ENCODE results near the gene ARID3A. TPM values are rescaled to one million over a fixed set of nuclear protein-coding genes. Genes with fewer than 3 reads are reported as not detected.

ARID3A gene
- total RNA-seq, 4 donors from 2014 or later, result 5.5 to 13.9 (median 9.2) TPM

DNA sequence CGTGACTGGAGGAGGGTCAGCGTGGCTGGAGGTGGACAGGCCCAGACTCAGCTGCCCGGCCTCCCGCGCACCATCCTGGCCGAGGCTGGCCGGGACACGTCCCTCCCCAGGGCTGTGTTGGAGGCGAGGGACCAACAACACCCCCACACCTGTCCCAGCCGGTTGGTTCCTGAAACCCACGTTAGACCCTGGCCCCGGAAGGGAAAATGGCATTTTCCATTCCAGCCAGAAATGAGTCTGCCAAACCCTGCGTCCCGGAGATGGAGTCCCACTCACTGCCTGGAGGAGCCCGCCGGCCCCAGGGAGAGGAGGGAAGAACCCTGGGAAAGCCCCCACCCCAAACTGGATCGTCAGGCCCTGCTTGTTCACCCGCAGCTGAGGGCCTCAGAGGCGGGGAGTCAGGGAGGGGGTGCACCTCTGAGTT lies 53.5 kb downstream of the ARID3A start:
- TF ChIP-seq, protein P1, sequence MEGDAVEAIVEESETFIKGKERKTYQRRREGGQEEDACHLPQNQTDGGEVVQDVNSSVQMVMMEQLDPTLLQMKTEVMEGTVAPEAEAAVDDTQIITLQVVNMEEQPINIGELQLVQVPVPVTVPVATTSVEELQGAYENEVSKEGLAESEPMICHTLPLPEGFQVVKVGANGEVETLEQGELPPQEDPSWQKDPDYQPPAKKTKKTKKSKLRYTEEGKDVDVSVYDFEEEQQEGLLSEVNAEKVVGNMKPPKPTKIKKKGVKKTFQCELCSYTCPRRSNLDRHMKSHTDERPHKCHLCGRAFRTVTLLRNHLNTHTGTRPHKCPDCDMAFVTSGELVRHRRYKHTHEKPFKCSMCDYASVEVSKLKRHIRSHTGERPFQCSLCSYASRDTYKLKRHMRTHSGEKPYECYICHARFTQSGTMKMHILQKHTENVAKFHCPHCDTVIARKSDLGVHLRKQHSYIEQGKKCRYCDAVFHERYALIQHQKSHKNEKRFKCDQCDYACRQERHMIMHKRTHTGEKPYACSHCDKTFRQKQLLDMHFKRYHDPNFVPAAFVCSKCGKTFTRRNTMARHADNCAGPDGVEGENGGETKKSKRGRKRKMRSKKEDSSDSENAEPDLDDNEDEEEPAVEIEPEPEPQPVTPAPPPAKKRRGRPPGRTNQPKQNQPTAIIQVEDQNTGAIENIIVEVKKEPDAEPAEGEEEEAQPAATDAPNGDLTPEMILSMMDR (IDR thresholded peaks at IDR 0.05; ENCODE audit: low read depth), result no peak

DNA sequence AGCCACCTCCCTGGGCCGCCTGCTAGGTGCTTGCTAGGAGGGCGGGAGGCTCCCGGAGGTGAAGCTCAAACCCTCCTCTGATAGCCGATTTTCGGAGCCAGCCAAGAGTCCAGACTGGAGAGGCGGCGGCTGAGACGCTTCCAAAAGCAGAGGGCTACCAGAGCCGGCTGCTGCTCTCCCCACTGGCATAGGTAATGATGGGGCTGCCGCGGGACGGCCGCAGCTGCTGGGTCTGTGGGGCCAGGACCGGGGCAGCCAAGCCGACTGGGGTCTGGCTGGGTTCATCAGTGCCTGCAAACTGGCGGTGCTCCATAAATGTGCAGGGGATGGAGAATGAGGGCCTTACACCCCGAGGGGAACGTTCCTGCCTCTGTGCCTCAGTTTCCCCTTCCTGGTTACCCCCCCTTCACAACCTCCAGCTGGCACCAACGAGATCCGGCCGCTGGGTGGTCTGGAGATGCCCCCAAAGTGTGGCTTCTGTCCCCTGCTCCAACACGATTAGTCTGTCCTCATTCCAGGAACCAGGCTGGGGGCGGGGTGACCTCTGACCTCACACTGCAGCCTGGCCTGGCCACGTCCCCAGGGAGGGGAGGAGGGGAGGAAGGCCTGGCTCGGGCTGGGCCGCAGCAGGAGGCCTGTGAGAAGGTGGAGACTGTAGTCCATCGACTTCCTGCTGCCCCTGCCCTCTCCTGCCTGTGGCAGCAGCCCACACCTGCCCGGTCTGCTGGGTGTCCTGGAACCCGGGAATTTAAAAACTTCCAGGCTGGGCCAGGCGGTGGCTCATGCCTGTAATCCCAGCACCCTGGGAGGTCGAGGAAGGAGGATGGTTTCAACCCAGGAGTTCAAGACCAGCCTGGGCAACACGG lies 54.5 kb downstream of the ARID3A start:
- TF ChIP-seq, protein P1 (IDR thresholded peaks at IDR 0.05; ENCODE audit: low read depth), result no peak

DNA sequence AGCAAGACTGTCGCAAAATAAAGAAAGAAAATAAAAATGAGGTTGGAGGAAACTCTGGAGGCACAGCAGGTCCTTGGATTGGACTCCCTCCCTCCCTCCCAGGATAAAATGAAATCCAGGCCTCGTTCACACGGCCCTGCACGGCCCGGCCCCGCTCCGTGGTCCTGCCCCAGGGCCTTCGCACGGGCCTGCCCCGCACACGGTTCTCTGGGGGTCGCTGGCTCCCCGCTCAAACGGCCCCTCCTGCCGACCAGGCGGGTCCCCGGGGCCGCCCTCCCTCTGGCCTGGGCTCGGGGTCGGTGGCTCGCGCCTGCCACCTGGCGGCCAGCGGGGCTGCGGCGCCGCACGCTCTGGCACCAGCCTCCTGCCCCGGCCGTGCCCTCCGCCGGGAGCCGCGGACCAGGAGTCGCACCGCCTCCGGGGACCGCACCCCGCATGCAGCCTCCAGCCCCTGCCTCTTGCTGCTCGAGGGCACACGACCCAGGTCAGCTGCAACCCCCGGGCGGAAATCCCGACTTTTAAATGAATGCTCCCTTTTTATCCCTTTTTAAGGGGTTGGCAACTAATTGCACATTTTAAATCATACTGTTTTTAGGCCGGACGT lies 56.8 kb downstream of the ARID3A start:
- TF ChIP-seq, protein P1 (IDR thresholded peaks at IDR 0.05; ENCODE audit: low read depth), result no peak

DNA sequence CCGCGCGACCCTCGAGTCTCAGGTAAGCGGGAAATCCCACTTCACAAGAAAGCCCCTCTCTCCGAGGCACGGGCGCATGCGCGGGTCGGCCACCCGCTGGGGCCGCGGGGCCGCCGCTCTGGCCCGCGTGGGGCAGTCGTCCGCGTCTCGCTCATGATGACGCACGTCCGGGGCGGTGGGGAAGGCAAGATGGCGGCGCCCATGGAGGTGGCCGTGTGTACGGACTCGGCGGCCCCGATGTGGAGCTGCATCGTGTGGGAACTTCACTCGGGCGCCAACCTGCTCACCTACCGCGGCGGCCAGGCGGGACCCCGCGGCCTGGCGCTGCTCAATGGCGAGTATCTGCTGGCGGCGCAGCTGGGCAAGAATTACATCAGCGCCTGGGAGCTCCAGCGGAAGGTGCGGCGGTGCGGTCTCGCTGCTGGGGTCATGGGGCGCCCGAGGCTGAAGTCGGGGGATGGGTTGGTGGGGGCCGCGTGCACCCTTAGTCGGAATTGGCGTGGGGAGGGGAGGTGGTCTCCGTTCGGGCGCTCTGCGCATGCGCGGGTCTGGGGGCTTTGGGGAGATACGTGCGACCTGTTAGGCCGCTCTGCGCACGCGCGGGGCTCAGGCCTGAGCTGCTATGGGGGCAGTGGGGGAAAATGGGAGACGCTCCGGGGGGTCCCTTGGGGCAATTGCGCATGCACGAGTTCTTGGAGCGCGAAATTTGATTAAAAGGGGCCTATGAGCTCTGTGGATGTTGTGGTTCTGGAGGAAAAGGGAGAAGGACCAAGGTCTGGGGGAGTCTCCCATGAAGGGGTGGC lies 58.5 kb downstream of the ARID3A start, which contains the start of gene WDR18:
Gene WDR18, plus strand, starts transcription at position 181 of the 803 bp plus-strand sequence. Its CDS starts 9 bp downstream, at position 190.
- TF ChIP-seq, protein P1 (IDR thresholded peaks at IDR 0.05; ENCODE audit: low read depth), result no peak

DNA sequence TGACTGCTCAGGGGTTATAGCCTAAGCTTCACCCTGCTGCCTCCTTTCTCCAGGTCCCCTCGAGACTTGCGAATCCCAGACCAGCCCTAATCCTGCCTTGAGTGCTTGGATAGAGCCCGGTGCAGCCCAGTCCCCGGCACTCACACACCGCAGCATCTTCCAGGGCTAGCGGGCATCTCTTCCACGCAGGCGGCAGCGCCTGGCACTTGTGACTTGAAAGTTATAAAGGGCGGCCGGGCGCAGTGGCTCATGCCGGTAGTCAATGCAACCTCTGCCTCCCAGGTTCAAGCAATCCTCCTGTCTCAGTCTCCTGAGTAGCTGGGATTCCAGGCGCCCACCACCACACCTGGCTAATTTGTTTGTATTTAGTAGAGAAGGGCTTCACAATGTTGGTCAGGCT lies 60.2 kb downstream of the ARID3A start:
- TF ChIP-seq, protein P1 (IDR thresholded peaks at IDR 0.05; ENCODE audit: low read depth), result no peak

DNA sequence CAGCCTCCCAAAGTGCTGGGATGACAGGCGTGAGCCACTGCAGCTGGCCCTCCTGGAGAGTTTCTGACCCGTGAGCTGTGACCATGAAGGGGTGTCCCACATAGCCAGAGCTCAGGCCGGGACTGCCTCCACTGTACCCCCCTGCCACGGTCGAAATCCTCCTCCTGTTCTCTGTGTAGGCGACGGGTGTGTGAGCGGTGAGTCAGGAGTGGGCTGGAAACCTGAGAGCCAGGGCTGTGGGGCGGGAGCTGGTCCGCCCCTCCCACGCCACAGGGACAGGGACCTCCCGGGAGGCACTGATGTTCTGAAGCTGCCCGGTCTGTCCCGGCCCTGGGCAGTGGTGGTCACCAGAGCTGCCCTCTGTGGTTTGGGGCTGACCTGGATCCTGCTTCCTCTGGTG lies 62.2 kb downstream of the ARID3A start:
- TF ChIP-seq, protein P1 (IDR thresholded peaks at IDR 0.05; ENCODE audit: low read depth), result no peak

Data from subcutaneous adipose tissue (tissue), 4 donors.